CD4-positive, CD25-positive, alpha-beta regulatory T cell (primary cell): ENCODE measurements around the gene HAGHL. TPM values are rescaled to one million over a fixed set of nuclear protein-coding genes. Genes with fewer than 3 reads are reported as not detected.

Experiments
- ATAC-seq, 2 donors: fragments of 150-1000 bp; cut with Tn5 transposase; one replicate each; pipeline ENCODE4 v1.10.0; 2021; ENCODE audit warnings: low read depth in 2 of 2, moderate number of reproducible peaks in 2 of 2, moderate library complexity in 1 of 2
- DNase-seq, 3 donors: peaks; one replicate each; pipeline versions ENCODE4 v3.0.0 to v3.0.0-alpha.2; 2012 to 2022; ENCODE audit warnings: mixed read lengths in 1 of 3
- H3K27ac ChIP-seq: one replicate; pipeline ENCODE4 v1.7.0; 2013; ENCODE audit warnings: mild to moderate bottlenecking, low read length; ENCODE audit not compliant: insufficient read depth, poor library complexity, severe bottlenecking
- H3K27me3 ChIP-seq: one replicate; pipeline ENCODE4 v1.7.0; 2013; ENCODE audit warnings: low read length; ENCODE audit not compliant: control insufficient read depth, insufficient read depth
- H3K36me3 ChIP-seq: one replicate; pipeline ENCODE4 v1.7.0; 2013; ENCODE audit warnings: mild to moderate bottlenecking, low read length, moderate library complexity; ENCODE audit not compliant: control insufficient read depth, insufficient read depth
- H3K4me1 ChIP-seq: 2 replicates; pipeline ENCODE4 v1.7.0; 2013; ENCODE audit warnings: mild to moderate bottlenecking, low read length; ENCODE audit not compliant: insufficient read depth, control insufficient read depth, poor library complexity, severe bottlenecking
- H3K4me3 ChIP-seq: one replicate; pipeline ENCODE4 v1.7.0; 2013; ENCODE audit warnings: low read depth, mild to moderate bottlenecking, low read length, moderate library complexity
- H3K9me3 ChIP-seq, 2 experiments: 1 replicate in 1 of 2; 2 replicates in 1 of 2; pipeline ENCODE4 v1.7.0; 2013; ENCODE audit warnings: low read length in 2 of 2, mild to moderate bottlenecking in 1 of 2, moderate library complexity in 1 of 2; ENCODE audit not compliant: control insufficient read depth in 2 of 2
- H3K27ac Mint-ChIP-seq, 3 donors: one replicate each; pipeline ENCODE4 v1.8.0; 2020 to 2022; ENCODE audit warnings: mild to moderate bottlenecking in 3 of 3, mixed read lengths in 3 of 3, moderate library complexity in 2 of 3
- H3K27me3 Mint-ChIP-seq: one replicate; pipeline ENCODE4 v1.8.0; 2022; ENCODE audit warnings: mild to moderate bottlenecking, mixed read lengths
- H3K36me3 Mint-ChIP-seq: one replicate; pipeline ENCODE4 v1.8.0; 2020; ENCODE audit warnings: mixed read lengths
- H3K4me1 Mint-ChIP-seq, 4 donors: one replicate each; pipeline ENCODE4 v1.8.0; 2020 to 2022; ENCODE audit warnings: mixed read lengths in 4 of 4, mild to moderate bottlenecking in 1 of 4
- H3K4me3 Mint-ChIP-seq, 4 donors: one replicate each; pipeline ENCODE4 v1.8.0; 2020 to 2022; ENCODE audit warnings: mild to moderate bottlenecking in 4 of 4, mixed read lengths in 4 of 4, moderate library complexity in 3 of 4
- H3K9me3 Mint-ChIP-seq, 7 donors: one replicate each; pipeline ENCODE4 v1.8.0; 2020 to 2022; ENCODE audit warnings: mixed read lengths in 7 of 7, mild to moderate bottlenecking in 3 of 7, moderate library complexity in 2 of 7
- polyA plus RNA-seq, 4 donors: library from polyadenylated mRNA; unstranded; fragments of 300-500 nt; fragmentation: Illumina TruSeq; gene quantifications; one replicate each; pipeline ENCODE4 v1.2.3, GENCODE V29; 2021
- total RNA-seq: library from RNA; stranded (reverse); gene quantifications from one replicate; pipeline ENCODE4 v1.2.3, GENCODE V29; 2022

The HAGHL gene
- total and polyA plus RNA-seq, 5 donors from 2014 or later: 2.2 to 15.6 (median 3.3) TPM

GRCh38 chr16:734208-734980 lies 7.5 kb downstream of the HAGHL start:
- ATAC-seq: no peak
- peaks cover 8% of the 10 kb centered on the region for H3K36me3 Mint-ChIP-seq
- no peak overlapping the region for H3K4me3 Mint-ChIP-seq
- Histone ChIP-seq H3K36me3 (peaks cover 20% of the 10 kb centered on the region), H3K27me3 (no peaks in the 10 kb centered on the region), H3K9me3 (no peaks in the 10 kb centered on the region), H3K4me3 (no peak overlapping the region), H3K4me1 (no peaks in the 10 kb centered on the region), H3K27ac (no peak overlapping the region)
- DNase-seq: no peak
- peaks cover 0 to 13% (median 1%) of the 10 kb centered on the region in 4 donors for H3K4me1 Mint-ChIP-seq
- H3K27ac Mint-ChIP-seq: no peak overlapping the region
- no peaks in the 10 kb centered on the region for H3K27me3 Mint-ChIP-seq
- no peaks in the 10 kb centered on the region for H3K9me3 Mint-ChIP-seq

GRCh38 chr16:734981-735881 lies 8.3 kb downstream of the HAGHL start:
- Histone ChIP-seq H3K36me3 (peaks cover 20% of the 10 kb centered on the region), H3K4me1 (peaks cover 7% of the 10 kb centered on the region), H3K9me3 (no peaks in the 10 kb centered on the region), H3K27ac (no peak overlapping the region), H3K4me3 (no peak overlapping the region), H3K27me3 (no peaks in the 10 kb centered on the region)
- Mint-ChIP-seq H3K4me3 (peak overlapping the region in 1 of 4 donors; percentile 75), H3K27ac (no peak overlapping the region), H3K36me3 (peaks cover 8% of the 10 kb centered on the region), H3K9me3 (no peaks in the 10 kb centered on the region), H3K27me3 (no peaks in the 10 kb centered on the region), H3K4me1 (peaks cover 0 to 18% (median 1%) of the 10 kb centered on the region in 4 donors)
- ATAC-seq (no peak), DNase-seq (no peak)

- Histone ChIP-seq H3K27ac (no peak overlapping the region), H3K4me3 (no peak overlapping the region), H3K4me1 (peaks cover 12% of the 10 kb centered on the region), H3K27me3 (no peaks in the 10 kb centered on the region), H3K36me3 (peaks cover 20% of the 10 kb centered on the region), H3K9me3 (no peaks in the 10 kb centered on the region)
- no peak overlapping the region for H3K27ac Mint-ChIP-seq
- no peaks in the 10 kb centered on the region for H3K9me3 Mint-ChIP-seq
- peak overlapping the region in 2 of 4 donors; percentile 26 to 75 for H3K4me3 Mint-ChIP-seq
- H3K4me1 Mint-ChIP-seq: peaks cover 0 to 18% (median 1%) of the 10 kb centered on the region in 4 donors
- ATAC-seq (no peak), DNase-seq (peak in 1 of 3 donors; percentile 60)
- H3K27me3 Mint-ChIP-seq: no peaks in the 10 kb centered on the region
- H3K36me3 Mint-ChIP-seq: peaks cover 8% of the 10 kb centered on the region
These were observed 9.1 kb downstream of the HAGHL start for GRCh38 chr16:735982-736453.

DNA sequence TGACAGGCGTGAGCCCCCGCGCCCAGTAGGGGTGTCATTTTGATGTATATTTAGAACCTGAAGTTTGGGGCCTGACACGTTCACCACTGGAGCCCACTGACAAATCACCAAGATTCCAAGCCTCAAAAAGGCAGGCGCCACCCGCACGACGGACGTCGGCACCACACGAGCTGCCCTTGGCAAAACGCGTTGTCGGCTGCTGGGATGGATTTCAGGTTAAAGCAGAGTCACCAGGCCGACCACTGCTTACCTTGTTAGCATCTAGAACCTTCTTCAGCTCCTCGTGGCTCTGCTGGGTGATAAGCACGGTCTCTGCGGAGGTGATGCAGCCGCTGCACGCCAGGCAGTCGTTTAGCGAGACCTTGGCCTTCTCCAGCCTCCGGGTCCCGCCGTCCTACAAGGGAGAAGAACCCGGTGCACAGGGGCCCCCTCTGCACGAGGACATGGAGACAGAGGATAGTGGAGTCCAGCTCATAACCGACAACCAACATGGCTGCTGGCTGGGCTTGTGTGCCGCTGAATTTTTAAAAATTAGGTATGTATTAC lies 10.1 kb downstream of the HAGHL start:
- no peaks in the 10 kb centered on the region for H3K27me3 Mint-ChIP-seq
- H3K4me1 ChIP-seq: peaks cover 16% of the 10 kb centered on the region
- no peaks in the 10 kb centered on the region for H3K27me3 ChIP-seq
- ATAC-seq: no peak
- peaks cover 0 to 21% (median 1%) of the 10 kb centered on the region in 4 donors for H3K4me1 Mint-ChIP-seq
- no peak overlapping the region for H3K27ac ChIP-seq
- peak overlapping the region in 2 of 4 donors; percentile 32 to 54 for H3K4me3 Mint-ChIP-seq
- peaks cover 20% of the 10 kb centered on the region for H3K36me3 ChIP-seq
- no peaks in the 10 kb centered on the region for H3K9me3 Mint-ChIP-seq
- H3K4me3 ChIP-seq: no peak overlapping the region
- peaks cover 8% of the 10 kb centered on the region for H3K36me3 Mint-ChIP-seq
- DNase-seq: no peak
- no peak overlapping the region for H3K27ac Mint-ChIP-seq
- no peaks in the 10 kb centered on the region for H3K9me3 ChIP-seq

DNA sequence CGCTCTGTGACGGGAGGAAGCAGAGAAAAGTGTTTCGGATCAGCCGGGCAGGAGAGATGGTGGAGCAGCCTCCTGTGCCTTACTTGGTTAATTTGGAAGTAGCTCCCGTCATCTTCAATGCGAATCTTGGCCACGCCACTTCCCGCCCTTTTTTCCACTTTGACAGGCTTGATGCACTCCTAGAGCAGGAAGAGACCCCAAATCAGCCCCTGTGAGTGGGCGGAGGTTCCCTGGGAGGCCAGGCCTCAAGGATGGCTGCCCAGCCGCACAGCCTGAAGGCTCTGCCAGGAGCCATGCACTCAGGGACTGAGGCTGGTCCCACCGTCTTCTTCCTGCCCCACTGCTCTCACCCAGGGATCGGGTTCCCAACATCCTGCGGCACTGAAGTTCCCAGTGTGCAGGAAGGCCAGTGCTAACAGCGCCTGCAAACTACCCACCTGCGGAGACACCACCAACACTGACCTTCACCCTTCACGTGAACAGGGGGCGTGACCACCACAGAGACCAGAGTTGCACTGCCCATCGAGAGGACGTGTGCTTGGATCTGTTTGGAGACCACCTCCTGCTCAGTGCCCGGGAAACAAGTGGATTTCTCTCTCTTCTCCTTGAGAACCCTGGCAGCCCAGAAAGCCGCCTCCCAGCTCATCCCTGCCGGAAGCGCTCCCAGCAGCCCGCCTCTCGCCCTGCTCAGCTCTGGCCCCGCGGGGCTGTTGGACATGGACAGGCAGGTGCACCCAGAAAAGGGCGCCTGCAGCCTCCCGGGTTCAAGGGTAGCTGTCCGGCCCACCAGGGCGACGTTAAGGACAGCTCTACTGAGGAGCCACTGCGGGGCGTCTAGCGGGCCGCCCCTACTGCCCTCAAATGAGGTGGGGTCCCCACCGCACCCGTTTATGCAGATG lies 12.9 kb downstream of the HAGHL start:
- H3K27ac Mint-ChIP-seq: no peak overlapping the region
- no peak for ATAC-seq
- DNase-seq: no peak
- Histone ChIP-seq H3K27me3 (no peaks in the 10 kb centered on the region), H3K4me1 (peaks cover 16% of the 10 kb centered on the region), H3K4me3 (no peak overlapping the region), H3K27ac (no peak overlapping the region), H3K9me3 (no peaks in the 10 kb centered on the region), H3K36me3 (peaks cover 11% of the 10 kb centered on the region)
- peak overlapping the region; percentile 77 to 84 (median 80) for H3K4me3 Mint-ChIP-seq
- H3K27me3 Mint-ChIP-seq: no peaks in the 10 kb centered on the region
- peaks cover 0 to 2% (median 0%) of the 10 kb centered on the region in 7 donors for H3K9me3 Mint-ChIP-seq
- peaks cover 8% of the 10 kb centered on the region for H3K36me3 Mint-ChIP-seq
- peaks cover 0 to 21% (median 1%) of the 10 kb centered on the region in 4 donors for H3K4me1 Mint-ChIP-seq

GRCh38 chr16:740459-740763 lies 13.5 kb downstream of the HAGHL start:
- Mint-ChIP-seq H3K4me1 (peaks cover 0 to 21% (median 0%) of the 10 kb centered on the region in 4 donors), H3K36me3 (peaks cover 6% of the 10 kb centered on the region), H3K9me3 (peaks cover 0 to 2% (median 0%) of the 10 kb centered on the region in 7 donors), H3K4me3 (peak overlapping the region; percentile 79 to 92 (median 84)), H3K27me3 (no peaks in the 10 kb centered on the region), H3K27ac (peak overlapping the region in 2 of 3 donors; percentile 43 to 67)
- H3K27ac ChIP-seq: peak overlapping the region; percentile 77
- no peak for ATAC-seq
- H3K9me3 ChIP-seq: no peaks in the 10 kb centered on the region
- no peaks in the 10 kb centered on the region for H3K27me3 ChIP-seq
- no peak for DNase-seq
- peak overlapping the region; percentile 18 for H3K4me3 ChIP-seq
- peaks cover 16% of the 10 kb centered on the region for H3K4me1 ChIP-seq
- H3K36me3 ChIP-seq: peaks cover 11% of the 10 kb centered on the region
